ENCODE results near the gene CELA3B. TPM values are rescaled to one million over a fixed set of nuclear protein-coding genes. Genes with fewer than 3 reads are reported as not detected.

Gene CELA3B
- total and polyA plus RNA-seq, 2 donors (not counting 1 experiment from before 2014, with no cell fraction given): not detected

DNA sequence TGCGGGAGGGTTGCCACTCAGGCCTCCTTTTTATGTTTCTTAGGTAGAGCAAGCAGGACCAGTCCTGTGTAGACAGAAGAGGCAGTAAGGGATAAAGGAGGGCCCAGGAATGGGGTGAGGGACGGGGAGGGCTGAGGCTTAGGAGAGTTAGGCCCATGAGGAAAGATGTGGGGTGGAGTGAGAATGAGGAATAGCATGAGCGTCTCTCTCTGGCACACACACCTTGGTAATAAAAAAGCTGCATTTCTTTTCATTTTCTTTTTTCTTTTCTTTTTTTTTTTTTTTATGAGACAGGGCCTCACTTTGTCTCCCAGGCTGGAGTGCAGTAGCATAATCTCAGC is 32.1 kb upstream of the CELA3B start:
- Histone ChIP-seq H4K20me1 (ENCODE audit: control insufficient read depth, extremely low read depth, insufficient read depth, low read length) (no peaks in the 10 kb centered on the region), H3K79me2 (ENCODE audit: control insufficient read depth, insufficient read depth, low read length) (no peaks in the 10 kb centered on the region), H3K9me3 (ENCODE audit: control insufficient read depth, insufficient read depth, low read depth, low read length) (no peaks in the 10 kb centered on the region), H3K27ac (ENCODE audit: insufficient read depth, low read length) (no peak overlapping the region), H3K4me2 (ENCODE audit: extremely low read depth, insufficient read depth, low read length) (no peak overlapping the region), H3K36me3 (ENCODE audit: control insufficient read depth, insufficient read depth, low read length) (no peaks in the 10 kb centered on the region), H2AFZ (ENCODE audit: low read length) (no peak overlapping the region), H3K9ac (ENCODE audit: insufficient read depth, low read length) (no peak overlapping the region), H3K4me3 (replicated peaks in 1 of 4; ENCODE audit: control extremely low read depth in 1 of 4, insufficient read depth in 1 of 4, low read depth in 3 of 4, low read length in 4 of 4) (no peak overlapping the region), H3K4me1 (ENCODE audit: control insufficient read depth, extremely low read depth, insufficient read depth, low read length) (peaks cover 1% of the 10 kb centered on the region), H3K27me3 (ENCODE audit: control insufficient read depth, insufficient read depth, low read length) (no peaks in the 10 kb centered on the region)
- no peak for DNase-seq (ENCODE audit: low read depth in 2 of 2)
- no peak for TF ChIP-seq EZH2 (IDR thresholded peaks at IDR 0.05; ENCODE audit: low read length, missing control alignments)
- TF ChIP-seq, protein P1, sequence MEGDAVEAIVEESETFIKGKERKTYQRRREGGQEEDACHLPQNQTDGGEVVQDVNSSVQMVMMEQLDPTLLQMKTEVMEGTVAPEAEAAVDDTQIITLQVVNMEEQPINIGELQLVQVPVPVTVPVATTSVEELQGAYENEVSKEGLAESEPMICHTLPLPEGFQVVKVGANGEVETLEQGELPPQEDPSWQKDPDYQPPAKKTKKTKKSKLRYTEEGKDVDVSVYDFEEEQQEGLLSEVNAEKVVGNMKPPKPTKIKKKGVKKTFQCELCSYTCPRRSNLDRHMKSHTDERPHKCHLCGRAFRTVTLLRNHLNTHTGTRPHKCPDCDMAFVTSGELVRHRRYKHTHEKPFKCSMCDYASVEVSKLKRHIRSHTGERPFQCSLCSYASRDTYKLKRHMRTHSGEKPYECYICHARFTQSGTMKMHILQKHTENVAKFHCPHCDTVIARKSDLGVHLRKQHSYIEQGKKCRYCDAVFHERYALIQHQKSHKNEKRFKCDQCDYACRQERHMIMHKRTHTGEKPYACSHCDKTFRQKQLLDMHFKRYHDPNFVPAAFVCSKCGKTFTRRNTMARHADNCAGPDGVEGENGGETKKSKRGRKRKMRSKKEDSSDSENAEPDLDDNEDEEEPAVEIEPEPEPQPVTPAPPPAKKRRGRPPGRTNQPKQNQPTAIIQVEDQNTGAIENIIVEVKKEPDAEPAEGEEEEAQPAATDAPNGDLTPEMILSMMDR (conservative IDR thresholded peaks at IDR 0.05 in 1 of 2, IDR thresholded peaks at IDR 0.05 in 1 of 2; ENCODE audit: low read depth in 1 of 2, low read length in 2 of 2): no peak

DNA sequence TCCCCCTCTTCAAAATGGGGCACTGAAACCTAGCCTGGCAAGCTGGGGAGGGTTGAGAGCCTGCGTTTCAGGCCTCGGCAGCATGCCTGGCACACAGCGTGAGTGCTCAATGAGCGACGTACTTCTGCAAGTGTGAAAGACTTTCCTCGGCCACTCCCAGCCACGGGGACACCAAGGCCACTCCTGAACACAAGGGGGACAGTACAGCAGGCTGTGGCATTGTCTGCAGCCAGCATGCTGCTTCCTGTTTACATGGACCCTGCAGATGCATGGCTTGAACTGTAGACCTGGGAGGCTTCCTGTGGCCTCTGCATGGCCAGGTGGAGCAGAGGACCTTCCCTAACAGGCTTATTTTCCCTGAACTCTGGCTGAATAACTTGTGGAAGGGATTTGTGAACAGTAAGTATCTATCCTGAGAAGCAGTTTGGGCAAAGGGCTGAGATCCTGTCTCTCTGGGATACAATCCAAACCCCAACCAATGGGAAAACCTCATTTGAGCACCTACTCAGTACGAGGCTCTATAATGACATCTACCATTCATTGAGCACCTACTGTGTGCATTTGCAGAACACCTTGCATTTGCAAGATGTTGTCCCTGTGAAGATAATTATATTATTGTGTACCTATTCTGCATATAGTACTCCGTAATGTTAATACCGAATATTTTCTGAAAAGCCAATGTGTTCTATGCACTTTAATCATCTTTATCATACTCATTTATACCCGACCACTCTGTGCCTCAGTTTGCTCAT is 29.8 kb upstream of the CELA3B start:
- Histone ChIP-seq H4K20me1 (ENCODE audit: control insufficient read depth, extremely low read depth, insufficient read depth, low read length) (no peaks in the 10 kb centered on the region), H3K4me3 (replicated peaks in 1 of 4; ENCODE audit: control extremely low read depth in 1 of 4, insufficient read depth in 1 of 4, low read depth in 3 of 4, low read length in 4 of 4) (no peak overlapping the region), H3K4me2 (ENCODE audit: extremely low read depth, insufficient read depth, low read length) (no peak overlapping the region), H3K9me3 (ENCODE audit: control insufficient read depth, insufficient read depth, low read depth, low read length) (no peaks in the 10 kb centered on the region), H3K9ac (ENCODE audit: insufficient read depth, low read length) (no peak overlapping the region), H3K27me3 (ENCODE audit: control insufficient read depth, insufficient read depth, low read length) (no peaks in the 10 kb centered on the region), H3K27ac (ENCODE audit: insufficient read depth, low read length) (no peak overlapping the region), H2AFZ (ENCODE audit: low read length) (no peak overlapping the region), H3K79me2 (ENCODE audit: control insufficient read depth, insufficient read depth, low read length) (no peaks in the 10 kb centered on the region), H3K36me3 (ENCODE audit: control insufficient read depth, insufficient read depth, low read length) (no peaks in the 10 kb centered on the region), H3K4me1 (ENCODE audit: control insufficient read depth, extremely low read depth, insufficient read depth, low read length) (no peaks in the 10 kb centered on the region)
- TF ChIP-seq, protein P1 (conservative IDR thresholded peaks at IDR 0.05 in 1 of 2, IDR thresholded peaks at IDR 0.05 in 1 of 2; ENCODE audit: low read depth in 1 of 2, low read length in 2 of 2): no peak
- TF ChIP-seq EZH2 (IDR thresholded peaks at IDR 0.05; ENCODE audit: low read length, missing control alignments): no peak
- DNase-seq (ENCODE audit: low read depth in 2 of 2): no peak

DNA sequence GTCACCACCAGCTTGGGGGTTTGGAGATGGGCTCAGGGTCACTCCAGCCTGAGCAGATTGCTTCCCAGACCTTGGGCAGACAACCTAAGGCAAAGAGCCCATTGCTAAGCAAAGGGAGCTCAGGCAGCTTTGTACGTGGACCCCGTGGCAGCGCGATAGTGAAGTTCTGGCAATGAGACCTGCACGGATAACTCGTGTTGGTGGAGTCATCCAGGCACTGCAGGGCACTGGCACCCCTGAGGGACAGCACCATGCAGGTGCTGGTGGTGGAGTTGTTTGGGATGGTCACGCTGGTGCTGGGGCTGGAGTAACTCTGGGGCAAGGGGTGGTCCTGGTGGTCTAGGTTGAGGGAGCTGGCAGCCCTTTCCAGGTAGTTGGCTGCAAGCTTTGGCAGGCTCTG is 26.1 kb upstream of the CELA3B start:
- Histone ChIP-seq H3K36me3 (ENCODE audit: control insufficient read depth, insufficient read depth, low read length) (no peaks in the 10 kb centered on the region), H3K27me3 (ENCODE audit: control insufficient read depth, insufficient read depth, low read length) (peaks cover 3% of the 10 kb centered on the region), H3K9me3 (ENCODE audit: control insufficient read depth, insufficient read depth, low read depth, low read length) (no peaks in the 10 kb centered on the region), H2AFZ (ENCODE audit: low read length) (no peak overlapping the region), H3K4me3 (replicated peaks in 1 of 4; ENCODE audit: control extremely low read depth in 1 of 4, insufficient read depth in 1 of 4, low read depth in 3 of 4, low read length in 4 of 4) (no peak overlapping the region), H3K4me2 (ENCODE audit: extremely low read depth, insufficient read depth, low read length) (no peak overlapping the region), H3K9ac (ENCODE audit: insufficient read depth, low read length) (no peak overlapping the region), H3K79me2 (ENCODE audit: control insufficient read depth, insufficient read depth, low read length) (no peaks in the 10 kb centered on the region), H3K27ac (ENCODE audit: insufficient read depth, low read length) (no peak overlapping the region), H4K20me1 (ENCODE audit: control insufficient read depth, extremely low read depth, insufficient read depth, low read length) (no peaks in the 10 kb centered on the region), H3K4me1 (ENCODE audit: control insufficient read depth, extremely low read depth, insufficient read depth, low read length) (no peaks in the 10 kb centered on the region)
- TF ChIP-seq, protein P1 (conservative IDR thresholded peaks at IDR 0.05 in 1 of 2, IDR thresholded peaks at IDR 0.05 in 1 of 2; ENCODE audit: low read depth in 1 of 2, low read length in 2 of 2): no peak
- TF ChIP-seq EZH2 (IDR thresholded peaks at IDR 0.05; ENCODE audit: low read length, missing control alignments): no peak
- DNase-seq (ENCODE audit: low read depth in 2 of 2): no peak
